Vagina (tissue), 2 donors: ENCODE data around the gene ANO10.

Experiments
- CTCF ChIP-seq, 3 experiments: fragments of 450-650 bp in 2 of 3; fragments of 200-600 bp in 1 of 3; sonication (generic) in 1 of 3; IDR thresholded peaks; one replicate each; pipeline ENCODE4 v1.5.1; 2017 to 2019; ENCODE audit warnings: antibody characterized with exemption in 3 of 3, mild to moderate bottlenecking in 2 of 3, moderate library complexity in 2 of 3
- POLR2A ChIP-seq, 2 donors: fragments of 450-650 bp; IDR thresholded peaks; one replicate each; pipeline ENCODE4 v1.6.1; 2017; ENCODE audit warnings: antibody characterized with exemption in 2 of 2, mild to moderate bottlenecking in 2 of 2, moderate library complexity in 2 of 2
- POLR2AphosphoS5 ChIP-seq, 2 donors: sonication (generic); formaldehyde crosslinking; IDR thresholded peaks; one replicate each; pipeline ENCODE4 v1.9.0; 2017; ENCODE audit warnings: antibody characterized with exemption in 2 of 2, mild to moderate bottlenecking in 2 of 2, low read depth in 1 of 2; ENCODE audit not compliant: insufficient read depth in 1 of 2

- TF ChIP-seq POLR2A (IDR thresholded peaks at IDR 0.05) (no peak), CTCF (IDR thresholded peaks at IDR 0.05) (no peak), POLR2AphosphoS5 (IDR thresholded peaks at IDR 0.05; ENCODE audit: insufficient read depth in 1 of 2, low read depth in 1 of 2) (no peak)
Measured at GRCh38 chr3:43442872-43443395, 178.9 kb downstream of the ANO10 start.
